ENCODE data around the gene DLG2.
"Not testable (repeated sequence)": the region's sequence is repeated elsewhere in the genome, so short reads cannot be mapped to it uniquely, and the experiment has no call there.

The DLG2 gene

GRCh38 chr11:84819128-84819527 is 808.0 kb downstream of the DLG2 start:
- DNase-seq = no peak

DNA sequence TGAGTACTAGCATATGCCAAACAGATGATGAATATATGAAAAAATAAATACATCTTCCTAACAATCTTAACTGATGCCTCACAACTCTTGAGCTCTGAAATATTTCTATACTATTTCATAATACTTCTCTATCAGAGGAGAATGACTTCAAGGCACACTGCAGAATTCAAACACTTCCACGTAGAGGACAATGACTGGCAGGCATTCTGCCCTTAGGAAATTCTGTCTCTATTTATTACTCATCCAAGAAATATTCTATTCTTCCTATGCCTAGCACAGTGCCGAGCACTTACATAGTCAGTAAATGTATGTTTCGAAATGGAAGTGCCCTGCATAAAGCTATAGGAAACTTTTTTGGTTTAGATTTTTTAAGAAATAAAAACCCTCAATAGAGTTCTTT is 809.1 kb downstream of the DLG2 start:
- no peak for DNase-seq

DNA sequence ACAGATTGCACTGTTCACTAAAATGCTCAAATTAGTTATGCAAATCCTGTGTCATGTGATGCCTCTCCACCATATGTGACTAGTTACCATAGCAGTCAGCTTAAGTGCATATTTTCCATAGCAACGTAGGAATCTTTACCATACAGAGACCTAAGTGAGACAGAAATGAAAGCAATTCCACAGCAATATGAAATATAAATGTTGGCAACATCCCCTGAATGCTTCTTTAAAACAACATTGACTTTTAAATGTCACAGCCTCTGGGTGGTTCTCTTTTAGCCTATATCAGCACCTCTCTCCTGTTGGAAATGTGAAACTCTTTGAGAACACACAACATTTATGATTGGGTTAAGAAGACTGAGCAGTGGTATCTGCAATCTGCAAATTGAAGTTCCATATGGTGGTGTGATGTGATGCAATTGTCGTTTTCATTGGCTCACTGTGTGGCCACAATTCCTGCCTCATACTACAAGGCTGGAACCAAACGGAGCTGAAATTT is 814.6 kb downstream of the DLG2 start:
- no peak for DNase-seq

DNA sequence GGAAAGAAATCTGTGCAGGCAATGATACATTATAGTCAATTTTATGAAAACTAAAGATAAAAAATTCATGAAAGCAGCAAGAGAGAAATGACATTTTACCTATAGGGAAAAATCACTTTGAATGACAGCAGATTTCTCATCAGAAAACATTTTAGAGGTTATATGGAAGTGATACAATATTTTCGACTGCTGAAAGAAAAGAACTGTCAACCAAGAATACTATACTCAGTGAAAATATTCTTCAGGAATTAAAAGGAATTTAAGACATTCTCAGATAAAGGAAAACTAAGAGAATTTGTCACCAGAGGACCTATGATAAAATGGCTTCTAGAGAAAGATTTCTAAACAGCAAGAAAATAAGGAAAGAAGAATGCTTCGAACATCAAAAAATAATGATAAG is 820.8 kb downstream of the DLG2 start:
- DNase-seq = no peak

GRCh38 chr11:84804041-84804440 is 823.1 kb downstream of the DLG2 start:
- DNase-seq = no peak

DNA sequence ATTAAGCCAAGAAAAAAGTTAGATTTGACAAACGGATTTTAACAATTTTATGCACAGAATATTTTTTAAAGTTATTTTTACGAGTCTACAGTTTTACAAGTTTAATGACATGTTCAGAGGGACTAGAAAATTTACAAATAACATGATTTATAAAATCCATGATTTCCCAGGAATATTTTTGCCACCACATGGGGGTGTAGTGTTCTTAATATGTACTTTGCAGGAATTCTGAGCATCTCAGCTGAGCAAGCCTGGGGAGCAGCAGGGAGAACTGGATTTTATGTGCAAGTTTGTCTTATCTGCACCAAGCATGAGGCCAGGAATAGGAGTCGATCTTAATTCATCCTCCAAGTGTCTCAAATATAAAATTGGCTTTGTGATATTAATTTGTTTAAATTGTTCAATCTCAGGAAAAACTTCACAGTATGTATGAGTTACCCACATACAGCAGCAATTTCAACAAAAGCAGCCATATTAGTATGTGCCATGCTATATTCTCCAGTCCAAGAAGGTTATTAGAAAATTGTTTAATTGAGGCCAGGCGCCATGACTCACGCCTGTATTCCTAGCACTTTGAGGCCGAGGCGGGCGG is 826.3 kb downstream of the DLG2 start:
- no peak for DNase-seq

- DNase-seq = no peak
Observed at GRCh38 chr11:84799112-84799511, 828.0 kb downstream of the DLG2 start.

DNA sequence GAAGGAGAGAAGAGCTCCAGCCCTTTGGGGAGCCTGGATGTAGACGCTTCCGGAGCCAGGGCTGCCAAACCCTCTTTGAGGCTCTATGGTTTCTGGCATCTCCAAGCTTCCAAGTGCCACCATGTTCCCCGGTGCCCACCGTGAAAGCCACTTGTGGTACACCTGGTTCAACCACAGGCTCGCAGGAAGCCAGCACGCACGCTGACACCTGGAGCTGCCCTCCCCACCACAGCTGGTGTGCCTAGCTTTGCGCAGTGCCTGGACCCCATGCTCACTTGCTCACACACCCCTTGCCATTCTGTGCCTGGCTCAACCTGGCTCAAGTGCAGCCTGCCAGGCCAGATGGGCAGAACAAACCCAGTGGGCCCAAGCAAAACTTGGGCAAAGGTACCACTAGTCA is 831.4 kb downstream of the DLG2 start:
- no peak for DNase-seq

DNA sequence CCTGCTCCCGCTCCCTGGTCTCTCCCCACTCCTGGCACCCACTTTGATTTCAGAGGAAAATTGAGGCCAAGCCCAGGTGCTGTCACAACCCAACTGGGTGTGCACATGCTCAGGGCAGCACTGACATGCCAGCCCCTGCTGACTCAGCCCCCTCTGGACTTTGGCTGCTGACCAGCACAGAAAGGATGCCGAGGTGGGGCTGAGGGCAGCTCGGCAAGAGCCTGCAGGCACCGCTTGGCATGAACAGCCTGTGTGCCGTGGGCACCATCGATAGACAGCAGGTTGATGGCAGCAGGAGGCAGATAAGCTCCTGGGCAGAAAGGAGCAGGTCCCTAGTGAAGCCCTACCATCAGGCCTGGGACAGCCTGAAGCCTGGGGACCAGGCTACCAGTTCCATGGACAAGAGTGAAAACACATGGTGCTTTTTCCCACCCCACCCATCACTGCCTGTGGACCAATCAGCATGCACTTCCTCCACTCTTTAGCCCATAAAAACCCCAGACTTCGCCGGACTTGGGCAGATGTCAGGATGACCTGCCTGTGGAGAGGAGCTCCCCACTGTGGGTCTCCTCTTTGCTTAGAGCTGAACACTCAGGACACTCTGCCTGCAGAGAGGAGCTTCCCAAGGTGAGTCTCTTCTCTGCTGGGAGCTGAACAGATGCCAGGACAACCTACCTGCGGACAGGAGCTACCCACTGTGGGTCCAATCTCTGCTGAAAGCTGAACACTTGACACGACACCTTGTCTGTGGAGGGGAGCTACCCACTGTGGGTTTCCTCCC is 832.3 kb downstream of the DLG2 start:
- no peak for DNase-seq

DNA sequence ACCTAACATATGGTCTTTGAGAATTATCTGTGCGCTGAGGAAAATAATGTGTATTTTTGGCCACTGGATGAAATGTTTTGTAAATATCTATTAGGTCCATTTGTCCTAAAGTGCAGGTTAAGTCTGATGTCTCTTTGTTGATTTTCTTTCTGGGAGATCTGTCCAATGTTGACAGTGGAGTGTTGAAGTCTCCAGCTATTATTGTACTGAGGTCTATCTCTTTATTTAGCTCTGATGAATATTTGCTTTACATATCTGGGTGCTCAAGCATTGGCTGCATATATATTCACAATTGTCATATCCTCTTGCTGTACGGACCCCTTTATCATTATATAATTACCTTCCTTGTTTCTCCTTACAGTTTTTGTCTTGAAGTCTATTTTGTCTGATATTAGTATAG is 833.8 kb downstream of the DLG2 start:
- no peak for DNase-seq

GRCh38 chr11:84790849-84791427 is 836.2 kb downstream of the DLG2 start:
- DNase-seq = no peak

- no peak for DNase-seq
Observed at GRCh38 chr11:84788220-84788619, 838.9 kb downstream of the DLG2 start.

GRCh38 chr11:84784158-84784557 is 843.0 kb downstream of the DLG2 start:
- DNase-seq = not testable (repeated sequence)

- DNase-seq = no peak
Observed at GRCh38 chr11:84780689-84781293, 846.4 kb downstream of the DLG2 start.

DNA sequence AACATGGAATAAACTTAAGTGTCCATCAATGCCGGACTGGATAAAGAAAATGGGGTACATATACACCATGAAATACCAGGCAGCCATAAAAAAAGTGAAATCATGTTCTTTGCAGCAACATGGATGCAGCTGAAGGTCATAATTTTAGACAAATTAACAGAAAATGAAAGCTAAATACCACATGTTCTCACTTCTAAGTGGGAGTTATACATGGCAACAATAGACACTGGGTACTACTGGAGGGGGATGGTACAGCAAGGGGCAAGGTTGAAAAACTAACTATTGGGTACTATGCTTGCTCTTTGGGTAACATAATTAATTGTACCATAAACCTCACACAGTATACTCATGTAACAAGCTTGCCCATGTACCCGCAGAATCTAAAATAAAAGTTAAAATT is 851.6 kb downstream of the DLG2 start:
- DNase-seq = no peak

- DNase-seq = no peak
Observed at GRCh38 chr11:84763931-84764330, 863.2 kb downstream of the DLG2 start.

- no peak for DNase-seq
Observed at GRCh38 chr11:84757711-84758110, 869.4 kb downstream of the DLG2 start.

DNA sequence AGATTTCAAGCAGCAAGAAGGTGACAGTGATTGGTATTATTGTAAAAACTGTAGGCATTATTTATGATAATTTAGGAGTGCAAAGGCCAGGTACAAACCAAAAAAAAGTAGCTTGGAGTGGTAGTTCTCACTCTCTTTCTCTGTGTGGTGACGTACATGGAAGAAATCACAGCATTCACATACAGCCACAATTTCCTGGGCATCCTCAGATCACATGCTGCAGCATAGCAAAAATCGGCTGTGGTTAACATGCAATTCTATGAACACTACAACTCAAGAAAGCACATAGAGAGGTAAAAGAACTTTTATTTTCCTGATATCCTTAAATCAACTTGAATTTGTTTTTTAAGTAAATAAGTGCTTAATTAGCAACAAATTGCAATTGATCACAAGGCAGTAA is 875.8 kb downstream of the DLG2 start:
- DNase-seq = no peak

DNA sequence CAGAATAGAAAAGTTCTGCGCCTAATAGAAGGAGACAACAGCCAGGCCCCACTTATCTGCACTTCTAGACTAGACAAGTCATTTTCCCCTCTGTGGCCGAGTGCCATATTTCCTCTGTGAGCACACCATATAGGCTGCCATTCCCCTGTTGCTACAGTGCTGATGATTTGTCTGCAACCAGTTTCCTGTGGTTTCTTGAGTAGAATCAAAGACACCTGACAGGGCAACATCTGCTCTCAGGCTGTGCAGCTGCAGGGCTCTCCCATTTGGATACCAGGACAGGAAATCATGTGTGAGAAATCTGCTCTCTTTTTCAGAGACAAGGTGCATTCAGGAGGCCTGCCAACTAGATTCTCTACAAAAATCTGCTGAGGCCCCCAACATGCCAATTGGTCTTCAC is 879.3 kb downstream of the DLG2 start:
- DNase-seq = no peak

GRCh38 chr11:84740050-84740449 is 887.1 kb downstream of the DLG2 start:
- DNase-seq = no peak

GRCh38 chr11:84724256-84724655 is 902.9 kb downstream of the DLG2 start:
- DNase-seq = no peak

- no peak for DNase-seq
Observed at GRCh38 chr11:84722583-84723108, 904.5 kb downstream of the DLG2 start.

DNA sequence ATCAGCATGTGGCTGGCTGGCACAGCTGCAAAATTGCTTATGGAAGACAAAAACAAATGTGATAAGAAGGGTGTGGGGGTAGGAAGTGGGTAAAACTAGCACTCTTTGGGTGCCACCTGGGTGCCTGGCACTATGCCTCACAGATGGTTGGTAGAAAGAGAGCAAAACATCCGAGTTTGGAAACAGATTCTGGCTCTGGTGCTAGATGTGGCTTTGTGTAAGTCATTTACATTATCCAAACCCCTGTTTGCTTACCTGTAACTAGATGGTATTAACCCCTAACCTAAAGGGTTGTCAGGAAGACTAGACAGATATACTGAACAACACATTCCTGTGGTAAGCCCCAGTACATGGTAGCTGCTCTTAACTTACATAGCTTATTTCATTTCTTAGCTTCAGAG is 905.6 kb downstream of the DLG2 start:
- DNase-seq = no peak

Data from activated CD8-positive, alpha-beta memory T cell treated with anti-CD3 and anti-CD28 coated beads for 24 hours (primary cell).